Mucosa of rectum (tissue), 2 donors: ENCODE results near the gene SUPT6H.

ENCODE experiments used
- H3K27ac ChIP-seq, 2 donors: one replicate each; pipeline ENCODE4 v1.7.0; 2013; ENCODE audit warnings: inconsistent platforms in 2 of 2, low read depth in 2 of 2, low read length in 2 of 2
- H3K27me3 ChIP-seq, 2 donors: one replicate each; pipeline ENCODE4 v1.7.0; 2013; ENCODE audit warnings: low read length in 2 of 2; ENCODE audit not compliant: control insufficient read depth in 2 of 2, insufficient read depth in 2 of 2
- H3K36me3 ChIP-seq, 2 donors: one replicate each; pipeline ENCODE4 v1.7.0; 2013; ENCODE audit warnings: low read length in 2 of 2; ENCODE audit not compliant: control insufficient read depth in 2 of 2, insufficient read depth in 2 of 2
- H3K4me1 ChIP-seq, 2 donors: one replicate each; pipeline ENCODE4 v1.7.0; 2013; ENCODE audit warnings: low read length in 2 of 2, mild to moderate bottlenecking in 1 of 2; ENCODE audit not compliant: control insufficient read depth in 2 of 2, insufficient read depth in 2 of 2
- H3K4me3 ChIP-seq, 2 donors: one replicate each; pipeline ENCODE4 v1.7.0; 2013; ENCODE audit warnings: low read length in 2 of 2
- H3K9ac ChIP-seq, 2 donors: one replicate each; pipeline ENCODE4 v1.7.0; 2013; ENCODE audit warnings: low read length in 2 of 2, low read depth in 1 of 2, mild to moderate bottlenecking in 1 of 2
- H3K9me3 ChIP-seq, 2 donors: one replicate each; pipeline ENCODE4 v1.7.0; 2013; ENCODE audit warnings: low read length in 2 of 2; ENCODE audit not compliant: control insufficient read depth in 2 of 2
- donor health status: healthy.
- donor health status: Normal muscosa, but diverticular disease.

The SUPT6H gene

GRCh38 chr17:28706471-28707338 is 44.7 kb downstream of the SUPT6H start:
- H3K27me3 ChIP-seq, result no peaks in the 10 kb centered on the region
- H3K9me3 ChIP-seq, result no peaks in the 10 kb centered on the region
- H3K4me1 ChIP-seq, result peaks cover 12 to 15% of the 10 kb centered on the region in 2 donors
- peaks cover 17 to 28% of the 10 kb centered on the region in 2 donors for H3K36me3 ChIP-seq
- no peak overlapping the region for H3K9ac ChIP-seq
- H3K4me3 ChIP-seq, result no peak overlapping the region
- H3K27ac ChIP-seq, result no peak overlapping the region

GRCh38 chr17:28707339-28707720 is 45.3 kb downstream of the SUPT6H start:
- Histone ChIP-seq H3K27me3 (no peaks in the 10 kb centered on the region), H3K9me3 (no peaks in the 10 kb centered on the region), H3K4me1 (peaks cover 16 to 17% of the 10 kb centered on the region in 2 donors), H3K27ac (no peak overlapping the region), H3K4me3 (no peak overlapping the region), H3K36me3 (peaks cover 10 to 22% of the 10 kb centered on the region in 2 donors), H3K9ac (no peak overlapping the region)

GRCh38 chr17:28710861-28711722 is 49.1 kb downstream of the SUPT6H start:
- peaks cover 16 to 23% of the 10 kb centered on the region in 2 donors for H3K4me1 ChIP-seq
- H3K27ac ChIP-seq, result peak overlapping the region; percentile 90

DNA sequence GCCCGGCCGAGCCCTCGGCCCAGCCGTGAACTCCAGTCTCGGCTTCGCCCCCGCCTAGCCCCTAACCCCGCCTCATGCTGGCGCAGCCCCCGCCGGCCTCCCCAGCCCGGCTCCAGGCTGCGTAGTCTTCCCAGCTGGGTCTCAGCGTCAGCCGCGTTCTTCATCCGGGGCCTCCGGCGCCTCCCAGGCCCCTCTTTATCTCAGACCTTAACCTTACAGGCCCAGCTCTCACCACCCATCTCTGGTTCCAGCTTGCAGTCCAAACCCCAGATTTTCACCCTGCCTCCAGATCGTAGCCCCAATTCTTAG is 49.7 kb downstream of the SUPT6H start, which contains the start of gene PROCA1:
TSS of gene PROCA1 (minus strand) at position 166 of the 309 bp plus-strand sequence. CDS start 228 bp downstream, outside the sequence.
- Histone ChIP-seq H3K4me1 (peaks cover 18 to 27% of the 10 kb centered on the region in 2 donors), H3K27me3 (peaks cover 0 to 6% of the 10 kb centered on the region in 2 donors), H3K4me3 (peak within 1 kb of the TSS; percentile 81 to 83), H3K36me3 (no peaks in the 10 kb centered on the region), H3K9ac (peak within 1 kb of the TSS; percentile 76 to 78), H3K9me3 (no peaks in the 10 kb centered on the region), H3K27ac (peak within 1 kb of the TSS; percentile 90)

More at GRCh38 chr17:28710861-28711722, 49.1 kb downstream of the SUPT6H start:
- Histone ChIP-seq H3K4me3 (peak overlapping the region; percentile 81 to 83), H3K9me3 (no peaks in the 10 kb centered on the region), H3K27me3 (peaks cover 0 to 6% of the 10 kb centered on the region in 2 donors), H3K9ac (peak overlapping the region; percentile 76 to 78), H3K36me3 (no peaks in the 10 kb centered on the region)

GRCh38 chr17:28712032-28712704 is 50.2 kb downstream of the SUPT6H start:
- Histone ChIP-seq H3K36me3 (no peaks in the 10 kb centered on the region), H3K27me3 (peaks cover 0 to 6% of the 10 kb centered on the region in 2 donors), H3K9ac (peak overlapping the region in 1 of 2 donors; percentile 78), H3K9me3 (no peaks in the 10 kb centered on the region), H3K27ac (peak overlapping the region; percentile 90), H3K4me3 (peak overlapping the region; percentile 77 to 83), H3K4me1 (peaks cover 21 to 31% of the 10 kb centered on the region in 2 donors)

- H3K4me3 ChIP-seq, result peak overlapping the region in 1 of 2 donors; percentile 77
- H3K4me1 ChIP-seq, result peaks cover 21 to 31% of the 10 kb centered on the region in 2 donors
- no peaks in the 10 kb centered on the region for H3K36me3 ChIP-seq
- H3K9me3 ChIP-seq, result no peaks in the 10 kb centered on the region
- peak overlapping the region in 1 of 2 donors; percentile 90 for H3K27ac ChIP-seq
- H3K9ac ChIP-seq, result no peak overlapping the region
- peaks cover 0 to 6% of the 10 kb centered on the region in 2 donors for H3K27me3 ChIP-seq
These were observed 50.9 kb downstream of the SUPT6H start for GRCh38 chr17:28712705-28713415.

GRCh38 chr17:28714281-28714680 is 52.3 kb downstream of the SUPT6H start:
- Histone ChIP-seq H3K9me3 (no peaks in the 10 kb centered on the region), H3K4me3 (no peak overlapping the region), H3K36me3 (no peaks in the 10 kb centered on the region), H3K4me1 (peaks cover 30 to 38% of the 10 kb centered on the region in 2 donors), H3K9ac (no peak overlapping the region), H3K27ac (no peak overlapping the region), H3K27me3 (peaks cover 0 to 6% of the 10 kb centered on the region in 2 donors)

- Histone ChIP-seq H3K36me3 (no peaks in the 10 kb centered on the region), H3K27me3 (peaks cover 0 to 6% of the 10 kb centered on the region in 2 donors), H3K4me3 (no peak overlapping the region), H3K27ac (no peak overlapping the region), H3K4me1 (peaks cover 27 to 33% of the 10 kb centered on the region in 2 donors), H3K9ac (no peak overlapping the region), H3K9me3 (no peaks in the 10 kb centered on the region)
These were observed 53.2 kb downstream of the SUPT6H start for GRCh38 chr17:28715217-28715616.
